Left ventricle myocardium inferior (tissue), 1 donor: ENCODE measurements around the gene AGPAT3. TPM values are rescaled to one million over a fixed set of nuclear protein-coding genes. Genes with fewer than 3 reads are reported as not detected.

Experiments
- DNase-seq: peaks from one replicate; pipeline ENCODE4 v3.0.0-alpha.2; 2020
- H3K27ac ChIP-seq: fragments of 200-600 bp; replicated peaks from 2 replicates; pipeline ENCODE4 v1.8.0; 2021
- H3K27me3 ChIP-seq: fragments of 200-600 bp; 2 replicates; pipeline ENCODE4 v1.8.0; 2021; ENCODE audit warnings: low read depth
- H3K36me3 ChIP-seq: fragments of 200-600 bp; 2 replicates; pipeline ENCODE4 v1.8.0; 2021
- H3K4me1 ChIP-seq: fragments of 200-600 bp; 2 replicates; pipeline ENCODE4 v1.8.0; 2021
- H3K4me3 ChIP-seq: fragments of 200-600 bp; 2 replicates; pipeline ENCODE4 v1.8.0; 2021; ENCODE audit warnings: mild to moderate bottlenecking, moderate library complexity
- H3K9me3 ChIP-seq: fragments of 200-600 bp; replicated peaks from 2 replicates; pipeline ENCODE4 v1.8.0; 2021
- CTCF ChIP-seq: fragments of 200-600 bp; IDR thresholded peaks from 2 replicates; pipeline ENCODE4 v1.8.0; 2021; ENCODE audit warnings: antibody characterized with exemption, mild to moderate bottlenecking, borderline replicate concordance
- intact Hi-C: fragments of 100-400 bp; cut with micrococcal nuclease; formaldehyde crosslinking; loops from one replicate; pipeline ENCODE4 v1.11.0; 2022
- total RNA-seq: library from RNA; stranded (reverse); fragmentation: NEBNext Ultra II Directional; extraction: Animal tissue kit (Norgen Biotek cat#: 25700); gene quantifications from one replicate; pipeline ENCODE4 v1.2.1, GENCODE V29; 2021
- donor health status: DM: no; HTN: yes; CAD: no; lungs with severe emphysema.

Gene AGPAT3
- total RNA-seq, 1 donor from 2014 or later: 79.6 TPM

GRCh38 chr21:43903451-43904091 lies 38.5 kb downstream of the AGPAT3 start:
- Histone ChIP-seq H3K9me3 (no peaks in the 10 kb centered on the region), H3K27ac (peak overlapping the region; percentile 82), H3K36me3 (peaks cover 18% of the 10 kb centered on the region), H3K27me3 (no peaks in the 10 kb centered on the region), H3K4me1 (peaks cover 46% of the 10 kb centered on the region), H3K4me3 (peak overlapping the region; percentile 31)
- peak; percentile 52 for DNase-seq
- intact Hi-C loops: no loop called here
- TF ChIP-seq CTCF: no peak

- Histone ChIP-seq H3K27me3 (no peaks in the 10 kb centered on the region), H3K9me3 (no peaks in the 10 kb centered on the region), H3K4me1 (peaks cover 49% of the 10 kb centered on the region), H3K27ac (peak overlapping the region; percentile 82), H3K4me3 (peak overlapping the region; percentile 31), H3K36me3 (peaks cover 13% of the 10 kb centered on the region)
- no peak for DNase-seq
- intact Hi-C loops: no loop called here
- TF ChIP-seq CTCF: no peak
Measured at GRCh38 chr21:43904331-43904781, 39.3 kb downstream of the AGPAT3 start.

GRCh38 chr21:43905726-43906455 lies 40.9 kb downstream of the AGPAT3 start:
- H3K4me1 ChIP-seq: peaks cover 61% of the 10 kb centered on the region
- no peak for TF ChIP-seq CTCF
- no peak for DNase-seq
- H3K9me3 ChIP-seq: no peaks in the 10 kb centered on the region
- intact Hi-C loops: no loop called here
- no peak overlapping the region for H3K4me3 ChIP-seq
- H3K36me3 ChIP-seq: peaks cover 9% of the 10 kb centered on the region
- no peaks in the 10 kb centered on the region for H3K27me3 ChIP-seq
- no peak overlapping the region for H3K27ac ChIP-seq

GRCh38 chr21:43906585-43907370 lies 41.8 kb downstream of the AGPAT3 start:
- Histone ChIP-seq H3K27me3 (no peaks in the 10 kb centered on the region), H3K4me3 (no peak overlapping the region), H3K4me1 (peaks cover 70% of the 10 kb centered on the region), H3K9me3 (no peaks in the 10 kb centered on the region), H3K27ac (no peak overlapping the region), H3K36me3 (peaks cover 9% of the 10 kb centered on the region)
- intact Hi-C loops: no loop called here
- no peak for DNase-seq
- no peak for TF ChIP-seq CTCF

- no peak for DNase-seq
- Histone ChIP-seq H3K27me3 (no peaks in the 10 kb centered on the region), H3K36me3 (peaks cover 9% of the 10 kb centered on the region), H3K27ac (peak overlapping the region; percentile 10), H3K4me3 (no peak overlapping the region), H3K4me1 (peaks cover 70% of the 10 kb centered on the region), H3K9me3 (peaks cover 5% of the 10 kb centered on the region)
- no peak for TF ChIP-seq CTCF
- intact Hi-C loops: no loop called here
Measured at GRCh38 chr21:43907751-43908150, 42.7 kb downstream of the AGPAT3 start.
